NOMO-1 treated with DMSO at 0.1 percent for 48 hours (cell line): Measurements from ENCODE around the gene RNMT.
"Not testable (repeated sequence)": the region's sequence is repeated elsewhere in the genome, so short reads cannot be mapped to it uniquely, and the experiment has no call there.

Experiments used
- DNase-seq: peaks from one replicate; lab custom pipeline; 2025; ENCODE audit not compliant: unreplicated experiment; lab: John Stamatoyannopoulos, UW

RNMT gene

GRCh38 chr18:13726232-13726971, at the start of gene RNMT, which contains the start of gene FAM210A:
RNMT (plus strand) TSS chr18:13726673; CDS start chr18:13731518, 4,845 bp downstream.
FAM210A (minus strand) TSS chr18:13726558; CDS start chr18:13682077, 44,481 bp downstream.
- DNase-seq: peak; percentile 94

GRCh38 chr18:13677350-13677749, 49.1 kb upstream of the RNMT start:
- DNase-seq: not testable (repeated sequence)

- DNase-seq: no peak
Measured at GRCh38 chr18:13680612-13681011, 45.9 kb upstream of the RNMT start.

GRCh38 chr18:13681701-13682100, 44.8 kb upstream of the RNMT start:
- DNase-seq: no peak

- no peak for DNase-seq
Measured at GRCh38 chr18:13684546-13684945, 41.9 kb upstream of the RNMT start.

GRCh38 chr18:13688191-13689136, 38.0 kb upstream of the RNMT start:
- no peak for DNase-seq

- not testable (repeated sequence) for DNase-seq
Measured at GRCh38 chr18:13690060-13690459, 36.4 kb upstream of the RNMT start.

- DNase-seq: not testable (repeated sequence)
Measured at GRCh38 chr18:13695337-13695736, 31.1 kb upstream of the RNMT start.

- DNase-seq: no peak
Measured at GRCh38 chr18:13696961-13697360, 29.5 kb upstream of the RNMT start.

- no peak for DNase-seq
Measured at GRCh38 chr18:13700153-13700552, 26.3 kb upstream of the RNMT start.

GRCh38 chr18:13703899-13704298, 22.6 kb upstream of the RNMT start:
- no peak for DNase-seq

GRCh38 chr18:13710414-13710831, 16.1 kb upstream of the RNMT start:
- DNase-seq: no peak

- no peak for DNase-seq
Measured at GRCh38 chr18:13712400-13713131, 13.9 kb upstream of the RNMT start.

GRCh38 chr18:13713455-13714055, 12.9 kb upstream of the RNMT start:
- no peak for DNase-seq

GRCh38 chr18:13715330-13715729, 11.1 kb upstream of the RNMT start:
- DNase-seq: no peak

GRCh38 chr18:13716916-13717315, 9.6 kb upstream of the RNMT start:
- DNase-seq: no peak

- no peak for DNase-seq
Measured at GRCh38 chr18:13720123-13720522, 6.3 kb upstream of the RNMT start.

GRCh38 chr18:13720847-13721246, 5.6 kb upstream of the RNMT start:
- no peak for DNase-seq

GRCh38 chr18:13725566-13726231, 774 bp upstream of the RNMT start:
- no peak for DNase-seq

- peak; percentile 36 for DNase-seq
Measured at GRCh38 chr18:13726972-13727331, 479 bp downstream of the RNMT start.
